LNCAP (cell line): ENCODE data around the gene NOS1AP.

Source experiments
- CTCF ChIP-seq: fragments of 450-650 bp; IDR thresholded peaks from 2 replicates; pipeline ENCODE4 v1.5.1; 2017; ENCODE audit warnings: mild to moderate bottlenecking

NOS1AP gene

GRCh38 chr1:162117039-162117774, 47.7 kb downstream of the NOS1AP start:
- TF ChIP-seq CTCF: no peak

GRCh38 chr1:162118063-162118462, 48.6 kb downstream of the NOS1AP start:
- TF ChIP-seq CTCF: no peak

- TF ChIP-seq CTCF: no peak
Observed at GRCh38 chr1:162128693-162129356, 59.3 kb downstream of the NOS1AP start.

GRCh38 chr1:162130308-162130707, 60.8 kb downstream of the NOS1AP start:
- TF ChIP-seq CTCF: no peak

- TF ChIP-seq CTCF: no peak
Observed at GRCh38 chr1:162131400-162132321, 62.2 kb downstream of the NOS1AP start.

GRCh38 chr1:162133566-162133965, 64.1 kb downstream of the NOS1AP start:
- TF ChIP-seq CTCF: no peak

GRCh38 chr1:162134646-162135045, 65.2 kb downstream of the NOS1AP start:
- no peak for TF ChIP-seq CTCF
